CD4-positive, alpha-beta T cell treated with Interleukin-6 for 4 hours (primary cell): ENCODE results near the gene ST7.

Source experiments
- DNase-seq: peaks from one replicate; pipeline ENCODE4 v3.0.0-alpha.2; 2020; ENCODE audit warnings: mixed read lengths

The ST7 gene

GRCh38 chr7:117134411-117134810 is 181.1 kb downstream of the ST7 start:
- no peak for DNase-seq

GRCh38 chr7:117134889-117135552 is 181.7 kb downstream of the ST7 start:
- DNase-seq = no peak

- no peak for DNase-seq
Observed at GRCh38 chr7:117135553-117135891, 182.2 kb downstream of the ST7 start.

GRCh38 chr7:117137868-117138267 is 184.6 kb downstream of the ST7 start:
- no peak for DNase-seq

- DNase-seq = no peak
Observed at GRCh38 chr7:117138495-117138894, 185.2 kb downstream of the ST7 start.

GRCh38 chr7:117138981-117139380 is 185.7 kb downstream of the ST7 start:
- DNase-seq = no peak

- DNase-seq = no peak
Observed at GRCh38 chr7:117139397-117139984, 186.2 kb downstream of the ST7 start.

GRCh38 chr7:117140921-117141320 is 187.6 kb downstream of the ST7 start:
- no peak for DNase-seq

GRCh38 chr7:117143066-117143465 is 189.8 kb downstream of the ST7 start:
- no peak for DNase-seq

- no peak for DNase-seq
Observed at GRCh38 chr7:117143580-117143979, 190.3 kb downstream of the ST7 start.

GRCh38 chr7:117145333-117145732 is 192.0 kb downstream of the ST7 start:
- no peak for DNase-seq

GRCh38 chr7:117146059-117146458 is 192.8 kb downstream of the ST7 start:
- no peak for DNase-seq

GRCh38 chr7:117146511-117146910 is 193.2 kb downstream of the ST7 start:
- DNase-seq = no peak

- DNase-seq = no peak
Observed at GRCh38 chr7:117148971-117149370, 195.7 kb downstream of the ST7 start.

GRCh38 chr7:117149692-117150091 is 196.4 kb downstream of the ST7 start:
- DNase-seq = no peak

GRCh38 chr7:117152213-117153007 is 199.1 kb downstream of the ST7 start:
- DNase-seq = no peak

- DNase-seq = no peak
Observed at GRCh38 chr7:117153016-117153545, 199.8 kb downstream of the ST7 start.

GRCh38 chr7:117154721-117155120 is 201.4 kb downstream of the ST7 start:
- no peak for DNase-seq

GRCh38 chr7:117155694-117156093 is 202.4 kb downstream of the ST7 start:
- DNase-seq = no peak

- DNase-seq = no peak
Observed at GRCh38 chr7:117157241-117158209, 204.2 kb downstream of the ST7 start.

GRCh38 chr7:117158941-117159697 is 205.8 kb downstream of the ST7 start:
- DNase-seq = no peak

- no peak for DNase-seq
Observed at GRCh38 chr7:117163101-117163500, 209.8 kb downstream of the ST7 start.
